ENCODE measurements around the gene GRM1.

DNA sequence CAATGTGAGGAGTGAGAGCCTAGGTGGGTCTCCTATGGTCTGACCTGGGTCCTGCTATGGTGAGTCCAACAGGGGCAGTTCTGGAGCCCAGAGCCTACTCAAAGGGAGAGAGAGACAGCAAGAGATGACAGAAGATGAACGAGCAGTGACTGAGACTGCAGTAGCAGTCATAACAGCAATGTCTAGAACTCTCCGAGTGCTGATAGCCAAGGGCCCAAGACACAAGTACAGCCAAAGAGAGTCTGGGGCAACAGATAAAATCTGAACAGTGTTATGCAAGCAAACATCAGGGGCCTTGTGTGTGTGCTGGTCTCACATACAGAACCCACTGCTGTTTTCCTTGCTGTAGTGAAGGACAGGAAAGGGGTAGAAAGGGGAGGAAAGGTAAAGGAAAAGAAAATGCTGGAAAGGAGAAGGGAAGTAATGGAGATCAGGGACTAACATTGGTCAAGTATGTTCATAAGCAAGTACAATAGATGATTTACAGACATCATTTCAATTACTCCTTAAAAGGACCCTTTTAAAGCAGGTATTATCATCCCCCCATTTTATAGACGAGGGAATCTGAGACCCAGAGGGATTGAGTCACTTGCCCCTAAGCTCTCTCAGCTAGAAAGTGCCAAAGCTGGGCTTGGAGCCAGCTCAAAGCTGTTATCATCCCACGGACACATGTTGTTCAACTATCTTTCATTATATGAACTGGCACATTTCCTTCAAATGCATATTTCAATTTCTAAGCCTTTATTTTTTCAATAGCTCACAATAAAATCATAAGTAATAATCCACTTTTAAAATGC lies 332.5 kb downstream of the GRM1 start:
- TF ChIP-seq ZNF8 (CRISPR knock-in tag; IDR thresholded peaks at IDR 0.05) (no peak), ZFP30 (CRISPR knock-in tag; IDR thresholded peaks at IDR 0.05) (no peak), RARB (CRISPR knock-in tag; IDR thresholded peaks at IDR 0.05) (no peak), ARNTL (CRISPR knock-in tag; IDR thresholded peaks at IDR 0.05; ENCODE audit: borderline replicate concordance, low read depth) (no peak)
- TF ChIP-seq, protein P1, sequence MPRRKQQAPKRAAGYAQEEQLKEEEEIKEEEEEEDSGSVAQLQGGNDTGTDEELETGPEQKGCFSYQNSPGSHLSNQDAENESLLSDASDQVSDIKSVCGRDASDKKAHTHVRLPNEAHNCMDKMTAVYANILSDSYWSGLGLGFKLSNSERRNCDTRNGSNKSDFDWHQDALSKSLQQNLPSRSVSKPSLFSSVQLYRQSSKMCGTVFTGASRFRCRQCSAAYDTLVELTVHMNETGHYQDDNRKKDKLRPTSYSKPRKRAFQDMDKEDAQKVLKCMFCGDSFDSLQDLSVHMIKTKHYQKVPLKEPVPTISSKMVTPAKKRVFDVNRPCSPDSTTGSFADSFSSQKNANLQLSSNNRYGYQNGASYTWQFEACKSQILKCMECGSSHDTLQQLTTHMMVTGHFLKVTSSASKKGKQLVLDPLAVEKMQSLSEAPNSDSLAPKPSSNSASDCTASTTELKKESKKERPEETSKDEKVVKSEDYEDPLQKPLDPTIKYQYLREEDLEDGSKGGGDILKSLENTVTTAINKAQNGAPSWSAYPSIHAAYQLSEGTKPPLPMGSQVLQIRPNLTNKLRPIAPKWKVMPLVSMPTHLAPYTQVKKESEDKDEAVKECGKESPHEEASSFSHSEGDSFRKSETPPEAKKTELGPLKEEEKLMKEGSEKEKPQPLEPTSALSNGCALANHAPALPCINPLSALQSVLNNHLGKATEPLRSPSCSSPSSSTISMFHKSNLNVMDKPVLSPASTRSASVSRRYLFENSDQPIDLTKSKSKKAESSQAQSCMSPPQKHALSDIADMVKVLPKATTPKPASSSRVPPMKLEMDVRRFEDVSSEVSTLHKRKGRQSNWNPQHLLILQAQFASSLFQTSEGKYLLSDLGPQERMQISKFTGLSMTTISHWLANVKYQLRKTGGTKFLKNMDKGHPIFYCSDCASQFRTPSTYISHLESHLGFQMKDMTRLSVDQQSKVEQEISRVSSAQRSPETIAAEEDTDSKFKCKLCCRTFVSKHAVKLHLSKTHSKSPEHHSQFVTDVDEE (CRISPR knock-in tag; IDR thresholded peaks at IDR 0.05): no peak

Data from SK-N-SH treated with all-trans-retinoic acid at 6 μM for 48 hours (cell line).